WTC11 (cell line): ENCODE measurements around the gene NRG3. TPM values are rescaled to one million over a fixed set of nuclear protein-coding genes. Genes with fewer than 3 reads are reported as not detected.

Experiments
- ATAC-seq: fragments of 200-7000 bp; cut with Tn5 transposase; 2 replicates; pipeline ENCODE4 v1.10.0; 2021; ENCODE audit warnings: mild to moderate bottlenecking, moderate library complexity
- CTCF ChIA-PET: fragments of 300-600 bp; sonication (Branson Sonifier 250); formaldehyde crosslinking; loops from one replicate; lab custom pipeline; 2021; ENCODE audit warnings: antibody characterized with exemption; lab: Charles Lee
- POLR2A ChIA-PET: fragments of 350-600 bp; sonication (Branson Sonifier 250); formaldehyde crosslinking; loops from one replicate; lab custom pipeline; 2021; ENCODE audit warnings: antibody characterized with exemption; lab: Charles Lee
- DNase-seq: peaks from one replicate; pipeline ENCODE4 v3.0.0; 2021; ENCODE audit warnings: low spot score
- H3K27ac Mint-ChIP-seq: 2 replicates; pipeline ENCODE4 v1.8.0; 2021; ENCODE audit warnings: mixed read lengths
- H3K27me3 Mint-ChIP-seq: 2 replicates; pipeline ENCODE4 v1.8.0; 2021; ENCODE audit warnings: low read depth, mild to moderate bottlenecking, moderate library complexity, mixed read lengths
- H3K36me3 Mint-ChIP-seq: 2 replicates; pipeline ENCODE4 v1.8.0; 2021; ENCODE audit warnings: mixed read lengths
- H3K4me1 Mint-ChIP-seq: 2 replicates; pipeline ENCODE4 v1.8.0; 2022; ENCODE audit warnings: mixed read lengths
- H3K4me3 Mint-ChIP-seq: 2 replicates; pipeline ENCODE4 v1.8.0; 2021; ENCODE audit warnings: mild to moderate bottlenecking, moderate library complexity, mixed read lengths
- H3K9me3 Mint-ChIP-seq: 2 replicates; pipeline ENCODE4 v1.8.0; 2021; ENCODE audit warnings: mixed read lengths
- ATF3 ChIP-seq: sonication (generic); formaldehyde crosslinking; conservative IDR thresholded peaks from 2 replicates; pipeline ENCODE4 v1.8.1; 2022; ENCODE audit warnings: mild to moderate bottlenecking, missing genetic modification reagents
- ATF6 ChIP-seq: sonication (generic); formaldehyde crosslinking; IDR thresholded peaks from 2 replicates; pipeline ENCODE4 v1.8.1; 2023; ENCODE audit warnings: mild to moderate bottlenecking, missing genetic modification reagents
- ERG ChIP-seq: fragments of 250-450 bp; sonication (Bioruptor Pico); IDR thresholded peaks from 2 replicates; pipeline ENCODE4 v1.8.0; 2021; ENCODE audit warnings: mild to moderate bottlenecking
- FOXP1 ChIP-seq: sonication (generic); formaldehyde crosslinking; IDR thresholded peaks from 2 replicates; pipeline ENCODE4 v1.8.0; 2022; ENCODE audit warnings: missing genetic modification reagents, mild to moderate bottlenecking, moderate library complexity, borderline replicate concordance
- JAZF1 ChIP-seq: fragments of 250-450 bp; sonication (Bioruptor Pico); IDR thresholded peaks from 2 replicates; pipeline ENCODE4 v1.9.0; 2021; ENCODE audit warnings: moderate library complexity, mild to moderate bottlenecking, inconsistent platforms
- MLX ChIP-seq: sonication (generic); formaldehyde crosslinking; IDR thresholded peaks from 2 replicates; pipeline ENCODE4 v1.8.1; 2023; ENCODE audit warnings: mild to moderate bottlenecking, missing genetic modification reagents, moderate library complexity
- NFYB ChIP-seq: sonication (generic); formaldehyde crosslinking; conservative IDR thresholded peaks from 2 replicates; pipeline ENCODE4 v1.8.0; 2022; ENCODE audit warnings: low read depth, missing genetic modification reagents
- OVOL2 ChIP-seq: fragments of 250-450 bp; sonication (Bioruptor Pico); IDR thresholded peaks from 2 replicates; pipeline ENCODE4 v1.9.0; 2021; ENCODE audit warnings: mild to moderate bottlenecking, borderline replicate concordance
- PRDM15 ChIP-seq: sonication (generic); formaldehyde crosslinking; IDR thresholded peaks from 2 replicates; pipeline ENCODE4 v1.8.0; 2022; ENCODE audit warnings: missing genetic modification reagents
- SMAD4 ChIP-seq: sonication (generic); formaldehyde crosslinking; IDR thresholded peaks from 2 replicates; pipeline ENCODE4 v1.8.0; 2022; ENCODE audit warnings: mild to moderate bottlenecking, missing genetic modification reagents
- STAT6 ChIP-seq: sonication (generic); formaldehyde crosslinking; conservative IDR thresholded peaks from 2 replicates; pipeline ENCODE4 v1.8.1; 2023; ENCODE audit warnings: mild to moderate bottlenecking, low read depth, missing genetic modification reagents, moderate library complexity
- TEAD1 ChIP-seq: sonication (generic); formaldehyde crosslinking; IDR thresholded peaks from 2 replicates; pipeline ENCODE4 v1.8.0; 2022; ENCODE audit warnings: mild to moderate bottlenecking, missing genetic modification reagents
- ZNF121 ChIP-seq: sonication (generic); formaldehyde crosslinking; IDR thresholded peaks from 2 replicates; pipeline ENCODE4 v1.8.0; 2023; ENCODE audit warnings: missing genetic modification reagents
- ZNF138 ChIP-seq: sonication (generic); formaldehyde crosslinking; conservative IDR thresholded peaks from 2 replicates; pipeline ENCODE4 v1.8.1; 2022; ENCODE audit warnings: mild to moderate bottlenecking, moderate library complexity, missing genetic modification reagents
- ZNF425 ChIP-seq: fragments of 250-450 bp; sonication (Bioruptor Pico); conservative IDR thresholded peaks from 2 replicates; pipeline ENCODE4 v1.9.0; 2021; ENCODE audit warnings: mild to moderate bottlenecking
- ZNF532 ChIP-seq: fragments of 250-450 bp; sonication (Bioruptor Pico); IDR thresholded peaks from 2 replicates; pipeline ENCODE4 v1.9.0; 2021; ENCODE audit warnings: mild to moderate bottlenecking, borderline replicate concordance
- total RNA-seq: library from RNA; stranded (reverse); gene quantifications from 3 replicates; pipeline ENCODE4 v1.2.3, GENCODE V29; 2021

NRG3 gene
- total RNA-seq, 1 experiment from 2014 or later: 7.0 TPM

- POLR2A ChIA-PET: no interaction called here
- Mint-ChIP-seq H3K9me3 (no peaks in the 10 kb centered on the region), H3K4me3 (no peak overlapping the region), H3K27ac (no peak overlapping the region; the same call in 1 of the 2 replicates), H3K36me3 (no peaks in the 10 kb centered on the region), H3K27me3 (no peaks in the 10 kb centered on the region), H3K4me1 (peaks cover 28% of the 10 kb centered on the region)
- CTCF ChIA-PET: interaction anchor here (0.6 to 1.6 kb wide), 9 partner anchors 14 to 821 kb away, joined by 3 to 19 read pairs (median 5); no protein-coding TSS in a partner anchor
- TF ChIP-seq ERG (CRISPR knock-in tag) (no peak), NFYB (no peak), ZNF532 (CRISPR knock-in tag) (no peak), FOXP1 (CRISPR knock-in tag) (no peak), TEAD1 (no peak), SMAD4 (CRISPR knock-in tag) (no peak), JAZF1 (CRISPR knock-in tag) (no peak), MLX (CRISPR knock-in tag) (no peak), ZNF121 (CRISPR knock-in tag) (no peak), STAT6 (CRISPR knock-in tag) (no peak), ZNF138 (CRISPR knock-in tag) (no peak)
- DNase-seq: no peak
- no peak for ATAC-seq
Measured at GRCh38 chr10:82969405-82969804, 1094.4 kb downstream of the NRG3 start.

- ChIA-PET POLR2A (no interaction called here), CTCF (no interaction called here)
- Mint-ChIP-seq H3K4me3 (no peak overlapping the region), H3K9me3 (no peaks in the 10 kb centered on the region), H3K36me3 (no peaks in the 10 kb centered on the region), H3K27ac (peak overlapping the region; percentile 63; the same call in 1 of the 2 replicates), H3K27me3 (no peaks in the 10 kb centered on the region), H3K4me1 (peaks cover 19% of the 10 kb centered on the region)
- ATAC-seq (no peak), DNase-seq (no peak)
- TF ChIP-seq ATF3 (CRISPR knock-in tag) (no peak), NFYB (no peak), ZNF425 (CRISPR knock-in tag) (no peak), ATF6 (no peak), PRDM15 (CRISPR knock-in tag) (no peak), ZNF121 (CRISPR knock-in tag) (no peak), OVOL2 (CRISPR knock-in tag) (no peak)
Measured at GRCh38 chr10:82980321-82980720, 1105.3 kb downstream of the NRG3 start.
